ENCODE measurements around the gene FAM76A. TPM values are rescaled to one million over a fixed set of nuclear protein-coding genes. Genes with fewer than 3 reads are reported as not detected.

FAM76A gene
- total and polyA plus RNA-seq, 9 of the 15 experiments (the other 6 are each of a cell fraction or from before 2014, with no cell fraction given) = 9.5 to 14.6 (median 11.4) TPM

DNA sequence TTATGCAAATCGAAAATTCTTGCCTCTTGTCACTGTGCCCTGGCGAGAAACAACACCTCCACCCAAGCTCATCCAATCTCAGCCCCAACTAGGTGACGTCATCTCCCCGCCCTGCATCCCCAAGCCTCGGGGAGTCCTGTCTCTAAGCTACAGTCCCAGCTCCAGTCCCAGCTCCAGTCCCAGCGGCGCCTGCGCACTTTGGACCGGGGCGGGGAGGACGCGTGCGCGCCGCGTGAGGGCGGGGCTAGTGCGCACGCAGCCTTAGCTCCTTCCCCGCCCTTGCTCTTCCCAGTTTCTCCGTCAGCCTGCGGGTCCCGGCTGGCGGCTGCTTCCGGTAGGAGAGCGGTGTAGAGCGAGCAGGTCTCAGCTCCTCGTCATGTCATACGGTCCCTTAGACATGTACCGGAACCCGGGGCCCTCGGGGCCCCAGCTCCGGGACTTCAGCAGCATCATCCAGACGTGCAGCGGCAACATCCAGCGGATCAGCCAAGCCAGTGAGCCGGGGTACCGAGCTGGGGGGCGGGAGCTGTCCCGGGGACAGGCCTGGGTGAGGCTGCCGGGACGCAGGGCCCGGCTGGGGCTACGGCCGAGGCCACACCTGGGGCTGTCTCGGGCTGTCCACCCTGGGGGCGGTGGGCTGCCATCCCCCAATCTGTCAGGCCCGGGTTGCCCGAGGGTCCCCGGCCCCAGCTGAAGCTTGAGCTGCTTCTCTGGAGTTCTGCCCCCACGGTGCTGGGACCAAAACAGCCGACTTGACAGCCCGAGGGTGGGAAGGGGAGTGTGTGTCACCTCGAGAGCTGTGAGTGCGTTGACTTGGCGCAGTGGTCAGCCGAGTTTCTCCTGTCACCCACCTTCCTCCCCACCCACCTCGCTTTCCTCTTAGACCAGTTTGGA lies 47.4 kb downstream of the FAM76A start, which contains the start of gene STX12 (continued):
- TF ChIP-seq JUND (IDR thresholded peaks at IDR 0.05; ENCODE audit: borderline replicate concordance, low read depth, low read length) (peak; percentile 100), JUND (tag; IDR thresholded peaks at IDR 0.05; ENCODE audit: borderline replicate concordance, low read depth, low read length) (peak; percentile 100), ARHGAP35 (IDR thresholded peaks at IDR 0.05; ENCODE audit: partially characterized antibody) (no peak), TCF15 (CRISPR knock-in tag; IDR thresholded peaks at IDR 0.05) (no peak), PHTF2 (CRISPR knock-in tag; IDR thresholded peaks at IDR 0.05) (no peak), MAFG (tag; conservative IDR thresholded peaks at IDR 0.05) (no peak), MTA2 (IDR thresholded peaks at IDR 0.05; ENCODE audit: low read depth) (no peak), ESRRA (IDR thresholded peaks at IDR 0.05; ENCODE audit: borderline replicate concordance, low read depth) (no peak; the same call in 1 of the 2 replicates), ZNF280B (CRISPR knock-in tag; IDR thresholded peaks at IDR 0.05) (no peak), PRMT5 (CRISPR knock-in tag; IDR thresholded peaks at IDR 0.05) (no peak), KDM1A (IDR thresholded peaks at IDR 0.05) (peak; percentile 91 to 93), HNRNPLL (IDR thresholded peaks at IDR 0.05; ENCODE audit: low read depth, low read length, poor library complexity, severe bottlenecking) (no peak), BRD4 (IDR thresholded peaks at IDR 0.05) (no peak), RREB1 (CRISPR knock-in tag; IDR thresholded peaks at IDR 0.05) (peak; percentile 98), THRAP3 (IDR thresholded peaks at IDR 0.05; ENCODE audit: borderline replicate concordance) (no peak), ZNF24 (IDR thresholded peaks at IDR 0.05) (no peak)
- TF ChIP-seq, protein P1, sequence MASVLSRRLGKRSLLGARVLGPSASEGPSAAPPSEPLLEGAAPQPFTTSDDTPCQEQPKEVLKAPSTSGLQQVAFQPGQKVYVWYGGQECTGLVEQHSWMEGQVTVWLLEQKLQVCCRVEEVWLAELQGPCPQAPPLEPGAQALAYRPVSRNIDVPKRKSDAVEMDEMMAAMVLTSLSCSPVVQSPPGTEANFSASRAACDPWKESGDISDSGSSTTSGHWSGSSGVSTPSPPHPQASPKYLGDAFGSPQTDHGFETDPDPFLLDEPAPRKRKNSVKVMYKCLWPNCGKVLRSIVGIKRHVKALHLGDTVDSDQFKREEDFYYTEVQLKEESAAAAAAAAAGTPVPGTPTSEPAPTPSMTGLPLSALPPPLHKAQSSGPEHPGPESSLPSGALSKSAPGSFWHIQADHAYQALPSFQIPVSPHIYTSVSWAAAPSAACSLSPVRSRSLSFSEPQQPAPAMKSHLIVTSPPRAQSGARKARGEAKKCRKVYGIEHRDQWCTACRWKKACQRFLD (CRISPR knock-in tag; IDR thresholded peaks at IDR 0.05) = no peak; the same call in 1 of the 2 replicates
- TF ChIP-seq, protein P2, sequence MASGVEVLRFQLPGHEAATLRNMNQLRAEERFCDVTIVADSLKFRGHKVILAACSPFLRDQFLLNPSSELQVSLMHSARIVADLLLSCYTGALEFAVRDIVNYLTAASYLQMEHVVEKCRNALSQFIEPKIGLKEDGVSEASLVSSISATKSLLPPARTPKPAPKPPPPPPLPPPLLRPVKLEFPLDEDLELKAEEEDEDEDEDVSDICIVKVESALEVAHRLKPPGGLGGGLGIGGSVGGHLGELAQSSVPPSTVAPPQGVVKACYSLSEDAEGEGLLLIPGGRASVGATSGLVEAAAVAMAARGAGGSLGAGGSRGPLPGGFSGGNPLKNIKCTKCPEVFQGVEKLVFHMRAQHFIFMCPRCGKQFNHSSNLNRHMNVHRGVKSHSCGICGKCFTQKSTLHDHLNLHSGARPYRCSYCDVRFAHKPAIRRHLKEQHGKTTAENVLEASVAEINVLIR (CRISPR knock-in tag; IDR thresholded peaks at IDR 0.05) = peak; percentile 69; the same call in 1 of the 2 replicates

Measured in K562 (cell line).